HepG2 (cell line): ENCODE measurements around the gene LRRC25. TPM values are rescaled to one million over a fixed set of nuclear protein-coding genes. Genes with fewer than 3 reads are reported as not detected.

Experiments used
- GABPB1 ChIP-seq: IDR thresholded peaks from 2 replicates; pipeline ENCODE4 v1.6.1; 2016; ENCODE audit warnings: mild to moderate bottlenecking, missing genetic modification reagents, moderate library complexity, missing compliant biosample characterization
- HIVEP1 ChIP-seq: sonication (generic); formaldehyde crosslinking; IDR thresholded peaks from 2 replicates; pipeline ENCODE4 v1.4.0; 2020; ENCODE audit warnings: mild to moderate bottlenecking, missing genetic modification reagents
- IKZF1 ChIP-seq: fragments of 450-650 bp; IDR thresholded peaks from 2 replicates; pipeline ENCODE4 v1.7.1; 2016
- ISL2 ChIP-seq: sonication (generic); formaldehyde crosslinking; IDR thresholded peaks from 2 replicates; pipeline ENCODE4 v1.5.0; 2020; ENCODE audit warnings: missing genetic modification reagents
- KLF11 ChIP-seq: IDR thresholded peaks from 2 replicates; pipeline ENCODE4 v1.6.1; 2016; ENCODE audit warnings: missing compliant biosample characterization
- MXD4 ChIP-seq: IDR thresholded peaks from 2 replicates; pipeline ENCODE4 v1.6.1; 2016; ENCODE audit warnings: mild to moderate bottlenecking, missing biosample characterization, missing genetic modification reagents
- NFATC3 ChIP-seq: sonication (generic); formaldehyde crosslinking; IDR thresholded peaks from 2 replicates; pipeline ENCODE4 v1.5.1; 2020; ENCODE audit warnings: mild to moderate bottlenecking, missing genetic modification reagents
- NFE2 ChIP-seq: sonication (generic); formaldehyde crosslinking; IDR thresholded peaks from 2 replicates; pipeline ENCODE4 v1.4.0; 2020; ENCODE audit warnings: missing genetic modification reagents
- NR2F2 ChIP-seq: IDR thresholded peaks from 2 replicates; pipeline ENCODE4 v1.6.1; 2012; ENCODE audit warnings: low read depth, inconsistent platforms, borderline replicate concordance
- SOX13 ChIP-seq, 3 experiments: fragments of 450-650 bp in 1 of 3; sonication (generic) in 1 of 3; formaldehyde crosslinking in 1 of 3; IDR thresholded peaks in 2 of 3; conservative IDR thresholded peaks in 1 of 3; 2 replicates each; pipeline versions ENCODE4 v1.5.0 to v1.6.1; 2016 to 2020; ENCODE audit warnings: antibody characterized with exemption in 1 of 3, mild to moderate bottlenecking in 1 of 3, missing compliant biosample characterization in 1 of 3, missing genetic modification reagents in 1 of 3, moderate library complexity in 1 of 3
- TBX3 ChIP-seq: fragments of 450-650 bp; IDR thresholded peaks from 2 replicates; pipeline ENCODE4 v1.6.1; 2017; ENCODE audit warnings: antibody characterized with exemption, mild to moderate bottlenecking, inconsistent platforms, borderline replicate concordance
- ZFP82 ChIP-seq: sonication (generic); formaldehyde crosslinking; IDR thresholded peaks from 2 replicates; pipeline ENCODE4 v1.5.1; 2020; ENCODE audit warnings: mild to moderate bottlenecking, missing genetic modification reagents, borderline replicate concordance
- ZNF317 ChIP-seq: sonication (generic); formaldehyde crosslinking; IDR thresholded peaks from 2 replicates; pipeline ENCODE4 v1.5.0; 2020; ENCODE audit warnings: mild to moderate bottlenecking, missing genetic modification reagents
- ZNF33A ChIP-seq: sonication (generic); formaldehyde crosslinking; IDR thresholded peaks from 2 replicates; pipeline ENCODE4 v1.5.1; 2020; ENCODE audit warnings: missing genetic modification reagents, mild to moderate bottlenecking, moderate library complexity, borderline replicate concordance
- ZNF510 ChIP-seq: sonication (generic); formaldehyde crosslinking; IDR thresholded peaks from 2 replicates; pipeline ENCODE4 v1.4.0; 2020; ENCODE audit warnings: low read depth, mild to moderate bottlenecking, missing genetic modification reagents
- ZNF678 ChIP-seq: sonication (generic); formaldehyde crosslinking; IDR thresholded peaks from 2 replicates; pipeline ENCODE4 v1.4.0; 2020; ENCODE audit warnings: mild to moderate bottlenecking, missing genetic modification reagents
- ZNF761 ChIP-seq: sonication (generic); formaldehyde crosslinking; conservative IDR thresholded peaks from 2 replicates; pipeline ENCODE4 v1.4.0; 2020; ENCODE audit warnings: mild to moderate bottlenecking, missing genetic modification reagents
- ZSCAN12 ChIP-seq: sonication (generic); formaldehyde crosslinking; IDR thresholded peaks from 2 replicates; pipeline ENCODE4 v1.9.0; 2021; ENCODE audit warnings: mild to moderate bottlenecking, missing genetic modification reagents
- polyA plus RNA-seq, 8 experiments: library from polyadenylated mRNA; depleted of rRNA in 3 of 8; stranded (reverse) in 7 of 8; unstranded in 1 of 8; fragments of >200 nt; fragmentation: Illumina TruSeq in 4 of 8; extraction: Trizol in 4 of 8; gene quantifications; 2 replicates each; pipeline versions ENCODE4 v1.2.1 to v1.2.3, GENCODE V29; 2011 to 2016; ENCODE audit warnings: low read depth in 4 of 8, missing spikeins in 1 of 8, mixed read lengths in 1 of 8; ENCODE audit not compliant: insufficient read depth in 1 of 8
- total RNA-seq, 5 experiments: library from RNA; depleted of rRNA; stranded (reverse); fragments of >200 nt; fragmentation: Illumina TruSeq; extraction: Trizol; gene quantifications; 2 replicates each; pipeline ENCODE4 v1.2.3, GENCODE V29; 2016; ENCODE audit warnings: low read depth in 1 of 5
- TF ChIP-seq, protein P1 (sequence below): sonication (generic); formaldehyde crosslinking; IDR thresholded peaks from 2 replicates; pipeline ENCODE4 v1.5.1; 2020; ENCODE audit warnings: missing genetic modification reagents, mild to moderate bottlenecking, borderline replicate concordance
- TF ChIP-seq, protein P2 (sequence below): sonication (generic); formaldehyde crosslinking; conservative IDR thresholded peaks from 2 replicates; pipeline ENCODE4 v1.8.1; 2023; ENCODE audit warnings: missing genetic modification reagents
- TF ChIP-seq, protein P3 (sequence below): sonication (generic); formaldehyde crosslinking; IDR thresholded peaks from 2 replicates; pipeline ENCODE4 v1.4.0; 2020; ENCODE audit warnings: missing genetic modification reagents
- TF ChIP-seq, protein P4 (sequence below): sonication (generic); formaldehyde crosslinking; IDR thresholded peaks from 2 replicates; pipeline ENCODE4 v1.5.0; 2020; ENCODE audit warnings: missing genetic modification reagents
- TF ChIP-seq, protein P5 (sequence below): sonication (generic); formaldehyde crosslinking; IDR thresholded peaks from 2 replicates; pipeline ENCODE4 v1.8.0; 2022; ENCODE audit warnings: low read depth, missing genetic modification reagents

LRRC25 gene
- total and polyA plus RNA-seq, 2 of the 13 experiments (the other 11 are each of a cell fraction or from before 2014, with no cell fraction given), result 0.13 to 0.53 TPM

DNA sequence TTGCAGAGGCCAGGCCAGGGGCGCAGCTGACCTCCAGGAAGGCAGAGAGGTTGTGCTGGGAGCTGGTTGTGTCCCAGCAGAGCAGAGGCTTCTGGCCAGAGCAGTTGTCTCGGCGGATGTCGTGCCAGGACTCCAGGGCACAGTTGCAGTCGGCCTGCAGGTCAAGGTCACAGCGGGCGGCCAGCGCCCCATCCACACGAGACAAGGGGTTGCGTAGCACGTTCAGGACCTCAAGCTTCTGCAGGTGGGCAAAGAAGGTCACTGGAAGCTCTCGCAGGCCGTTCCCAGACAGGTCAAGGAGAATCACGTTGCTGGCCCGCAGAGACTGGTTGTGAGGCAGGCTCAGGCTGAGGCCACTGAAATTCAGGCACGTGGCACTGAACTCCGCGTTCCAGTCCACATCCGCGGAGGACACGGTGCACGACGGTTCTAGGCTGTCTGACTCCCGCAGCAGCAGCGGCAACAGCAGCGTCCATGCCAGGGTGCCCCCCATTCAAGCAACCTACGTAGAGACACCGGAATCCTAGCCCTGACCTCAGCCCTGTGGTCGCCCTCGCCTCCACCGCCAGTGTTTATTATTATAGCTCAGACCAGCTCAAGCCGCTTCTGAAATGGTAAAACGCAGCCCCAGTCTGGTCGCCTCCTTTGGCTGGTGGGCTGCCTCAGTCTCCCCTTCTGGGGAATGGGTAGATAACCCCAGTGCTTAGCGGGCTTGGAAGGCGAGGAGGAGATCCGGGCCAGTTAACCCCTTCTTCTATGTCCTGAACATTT is 766 bp downstream of the LRRC25 start (continued):
- TF ChIP-seq, protein P1, sequence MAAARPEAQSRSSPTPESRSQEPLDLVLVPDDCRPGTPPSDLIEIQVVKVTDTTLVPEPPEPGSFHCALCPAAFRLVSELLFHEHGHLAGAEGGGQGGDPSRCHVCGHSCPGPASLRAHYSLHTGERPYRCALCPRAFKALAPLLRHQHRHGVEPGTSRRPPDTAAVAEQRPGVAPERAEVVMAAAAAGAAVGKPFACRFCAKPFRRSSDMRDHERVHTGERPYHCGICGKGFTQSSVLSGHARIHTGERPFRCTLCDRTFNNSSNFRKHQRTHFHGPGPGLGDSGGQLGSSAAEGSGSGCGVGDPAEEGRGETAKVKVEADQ (CRISPR knock-in tag), result no peak
- TF ChIP-seq TBX3 (no peak), NFATC3 (no peak), ZNF510 (CRISPR knock-in tag) (no peak), NR2F2 (no peak), SOX13 (IDR thresholded peaks at IDR 0.05) (no peak), SOX13 (CRISPR knock-in tag; conservative IDR thresholded peaks at IDR 0.05 in 1 of 2, IDR thresholded peaks at IDR 0.05 in 1 of 2) (peak in 1 of 2 experiments; percentile 21; a peak in 1 of 4 replicates), ISL2 (CRISPR knock-in tag) (no peak), NFE2 (0 out of 2 replicates have a peak, but pooled peaks have one; percentile 18), ZFP82 (CRISPR knock-in tag) (no peak), KLF11 (CRISPR knock-in tag) (no peak), ZNF317 (CRISPR knock-in tag) (no peak), IKZF1 (no peak), MXD4 (CRISPR knock-in tag) (peak; percentile 62; the same call in 1 of the 2 replicates), ZNF33A (CRISPR knock-in tag) (no peak), ZSCAN12 (CRISPR knock-in tag) (no peak), ZNF761 (CRISPR knock-in tag) (no peak), GABPB1 (peak; percentile 63; the same call in 1 of the 2 replicates), ZNF678 (no peak; the same call in 1 of the 2 replicates), HIVEP1 (CRISPR knock-in tag) (no peak)
- TF ChIP-seq, protein P2, sequence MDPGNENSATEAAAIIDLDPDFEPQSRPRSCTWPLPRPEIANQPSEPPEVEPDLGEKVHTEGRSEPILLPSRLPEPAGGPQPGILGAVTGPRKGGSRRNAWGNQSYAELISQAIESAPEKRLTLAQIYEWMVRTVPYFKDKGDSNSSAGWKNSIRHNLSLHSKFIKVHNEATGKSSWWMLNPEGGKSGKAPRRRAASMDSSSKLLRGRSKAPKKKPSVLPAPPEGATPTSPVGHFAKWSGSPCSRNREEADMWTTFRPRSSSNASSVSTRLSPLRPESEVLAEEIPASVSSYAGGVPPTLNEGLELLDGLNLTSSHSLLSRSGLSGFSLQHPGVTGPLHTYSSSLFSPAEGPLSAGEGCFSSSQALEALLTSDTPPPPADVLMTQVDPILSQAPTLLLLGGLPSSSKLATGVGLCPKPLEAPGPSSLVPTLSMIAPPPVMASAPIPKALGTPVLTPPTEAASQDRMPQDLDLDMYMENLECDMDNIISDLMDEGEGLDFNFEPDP (CRISPR knock-in tag), result no peak
- TF ChIP-seq, protein P3, sequence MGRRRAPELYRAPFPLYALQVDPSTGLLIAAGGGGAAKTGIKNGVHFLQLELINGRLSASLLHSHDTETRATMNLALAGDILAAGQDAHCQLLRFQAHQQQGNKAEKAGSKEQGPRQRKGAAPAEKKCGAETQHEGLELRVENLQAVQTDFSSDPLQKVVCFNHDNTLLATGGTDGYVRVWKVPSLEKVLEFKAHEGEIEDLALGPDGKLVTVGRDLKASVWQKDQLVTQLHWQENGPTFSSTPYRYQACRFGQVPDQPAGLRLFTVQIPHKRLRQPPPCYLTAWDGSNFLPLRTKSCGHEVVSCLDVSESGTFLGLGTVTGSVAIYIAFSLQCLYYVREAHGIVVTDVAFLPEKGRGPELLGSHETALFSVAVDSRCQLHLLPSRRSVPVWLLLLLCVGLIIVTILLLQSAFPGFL, result no peak
- TF ChIP-seq, protein P4, sequence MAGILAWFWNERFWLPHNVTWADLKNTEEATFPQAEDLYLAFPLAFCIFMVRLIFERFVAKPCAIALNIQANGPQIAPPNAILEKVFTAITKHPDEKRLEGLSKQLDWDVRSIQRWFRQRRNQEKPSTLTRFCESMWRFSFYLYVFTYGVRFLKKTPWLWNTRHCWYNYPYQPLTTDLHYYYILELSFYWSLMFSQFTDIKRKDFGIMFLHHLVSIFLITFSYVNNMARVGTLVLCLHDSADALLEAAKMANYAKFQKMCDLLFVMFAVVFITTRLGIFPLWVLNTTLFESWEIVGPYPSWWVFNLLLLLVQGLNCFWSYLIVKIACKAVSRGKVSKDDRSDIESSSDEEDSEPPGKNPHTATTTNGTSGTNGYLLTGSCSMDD, result no peak
- TF ChIP-seq, protein P5, sequence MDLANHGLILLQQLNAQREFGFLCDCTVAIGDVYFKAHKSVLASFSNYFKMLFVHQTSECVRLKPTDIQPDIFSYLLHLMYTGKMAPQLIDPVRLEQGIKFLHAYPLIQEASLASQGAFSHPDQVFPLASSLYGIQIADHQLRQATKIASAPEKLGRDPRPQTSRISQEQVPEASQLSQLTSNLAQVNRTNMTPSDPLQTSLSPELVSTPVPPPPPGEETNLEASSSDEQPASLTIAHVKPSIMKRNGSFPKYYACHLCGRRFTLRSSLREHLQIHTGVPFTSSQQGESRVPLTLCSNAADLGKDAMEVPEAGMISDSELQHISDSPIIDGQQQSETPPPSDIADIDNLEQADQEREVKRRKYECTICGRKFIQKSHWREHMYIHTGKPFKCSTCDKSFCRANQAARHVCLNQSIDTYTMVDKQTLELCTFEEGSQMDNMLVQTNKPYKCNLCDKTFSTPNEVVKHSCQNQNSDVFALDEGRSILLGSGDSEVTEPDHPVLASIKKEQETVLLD (CRISPR knock-in tag), result no peak
